ENCODE data around the gene DHRS1. TPM values are rescaled to one million over a fixed set of nuclear protein-coding genes. Genes with fewer than 3 reads are reported as not detected.
"Not testable (repeated sequence)": the region's sequence is repeated elsewhere in the genome, so short reads cannot be mapped to it uniquely, and the experiment has no call there.

DHRS1 gene
- total RNA-seq, 1 experiment from 2014 or later = 8.9 TPM

DNA sequence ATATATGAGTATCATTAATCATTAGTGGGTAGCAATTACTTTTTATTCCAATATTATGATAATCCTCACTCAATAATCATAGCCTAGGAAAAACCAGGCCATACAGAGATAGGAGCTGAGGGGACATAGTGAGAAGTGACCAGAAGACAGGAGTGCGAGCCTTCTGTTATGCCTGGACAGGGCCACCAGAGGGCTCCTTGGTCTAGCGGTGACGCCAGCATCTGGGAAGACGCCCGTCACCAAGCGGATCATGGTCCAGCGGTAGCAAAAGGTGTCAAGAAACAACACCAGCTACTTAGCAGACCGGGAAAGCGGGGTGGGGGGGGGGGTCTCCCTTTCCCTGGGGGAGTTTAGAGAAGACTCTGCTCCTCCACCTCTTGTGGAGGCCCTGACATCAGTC, 28.3 kb upstream of the DHRS1 start:
- POLR2A ChIA-PET; H3K4me3 ChIP-seq (ENCODE audit: low read depth in 2 of 2, low read length in 2 of 2); H3K36me3 ChIP-seq (ENCODE audit: control insufficient read depth, insufficient read depth, low read length); H3K27me3 ChIP-seq (ENCODE audit: control insufficient read depth, insufficient read depth, low read length); H3K9me3 ChIP-seq (ENCODE audit: control insufficient read depth, insufficient read depth, low read depth, low read length); in situ Hi-C loops (cut with HindIII; ENCODE audit: low pct_unique_long_range_greater_than_20kb, low sequenced_read_pairs); DNase-seq (ENCODE audit: low read depth, low spot score); ATAC-seq; BruUV-seq (replicated peaks); H3K4me1 ChIP-seq (ENCODE audit: control insufficient read depth, insufficient read depth, low read length); intact Hi-C loops (cut with micrococcal nuclease; ENCODE audit: unreplicated experiment); H3K27ac ChIP-seq (ENCODE audit: low read length): not testable (repeated sequence)
- CTCF ChIA-PET = interaction anchor here (1.2 kb wide), 1 partner anchor 104 kb away, joined by 3 read pairs; no protein-coding TSS in a partner anchor
- TF ChIP-seq, protein P1, sequence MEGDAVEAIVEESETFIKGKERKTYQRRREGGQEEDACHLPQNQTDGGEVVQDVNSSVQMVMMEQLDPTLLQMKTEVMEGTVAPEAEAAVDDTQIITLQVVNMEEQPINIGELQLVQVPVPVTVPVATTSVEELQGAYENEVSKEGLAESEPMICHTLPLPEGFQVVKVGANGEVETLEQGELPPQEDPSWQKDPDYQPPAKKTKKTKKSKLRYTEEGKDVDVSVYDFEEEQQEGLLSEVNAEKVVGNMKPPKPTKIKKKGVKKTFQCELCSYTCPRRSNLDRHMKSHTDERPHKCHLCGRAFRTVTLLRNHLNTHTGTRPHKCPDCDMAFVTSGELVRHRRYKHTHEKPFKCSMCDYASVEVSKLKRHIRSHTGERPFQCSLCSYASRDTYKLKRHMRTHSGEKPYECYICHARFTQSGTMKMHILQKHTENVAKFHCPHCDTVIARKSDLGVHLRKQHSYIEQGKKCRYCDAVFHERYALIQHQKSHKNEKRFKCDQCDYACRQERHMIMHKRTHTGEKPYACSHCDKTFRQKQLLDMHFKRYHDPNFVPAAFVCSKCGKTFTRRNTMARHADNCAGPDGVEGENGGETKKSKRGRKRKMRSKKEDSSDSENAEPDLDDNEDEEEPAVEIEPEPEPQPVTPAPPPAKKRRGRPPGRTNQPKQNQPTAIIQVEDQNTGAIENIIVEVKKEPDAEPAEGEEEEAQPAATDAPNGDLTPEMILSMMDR (IDR thresholded peaks at IDR 0.05) = peak; percentile 76

- H3K9me3 ChIP-seq (ENCODE audit: control insufficient read depth, insufficient read depth, low read depth, low read length) = no peaks in the 10 kb centered on the region
- H3K27me3 ChIP-seq (ENCODE audit: control insufficient read depth, insufficient read depth, low read length) = no peaks in the 10 kb centered on the region
- H3K27ac ChIP-seq (ENCODE audit: low read length) = no peak overlapping the region
- no peaks in the 10 kb centered on the region for H3K36me3 ChIP-seq (ENCODE audit: control insufficient read depth, insufficient read depth, low read length)
- H3K4me1 ChIP-seq (ENCODE audit: control insufficient read depth, insufficient read depth, low read length) = no peaks in the 10 kb centered on the region
- no TSS peak for BruUV-seq (replicated peaks)
- no peak for ATAC-seq
- POLR2A ChIA-PET = no interaction called here
- H3K4me3 ChIP-seq (ENCODE audit: low read depth in 2 of 2, low read length in 2 of 2) = no peak overlapping the region
- TF ChIP-seq, protein P1 (IDR thresholded peaks at IDR 0.05) = no peak
- TF ChIP-seq POLR2AphosphoS5 (IDR thresholded peaks at IDR 0.05; ENCODE audit: low read depth, low read length) = no peak
- no peak for TF ChIP-seq SIN3A (IDR thresholded peaks at IDR 0.05; ENCODE audit: borderline replicate concordance, insufficient read depth, low read depth, low read length)
- no peak for TF ChIP-seq TCF7L2 (IDR thresholded peaks at IDR 0.05; ENCODE audit: low read depth, low read length)
- TF ChIP-seq REST (IDR thresholded peaks at IDR 0.05; ENCODE audit: insufficient read depth in 1 of 2, low read depth in 2 of 2, low read length in 1 of 2) = no peak
- in situ Hi-C loops (cut with HindIII; ENCODE audit: low pct_unique_long_range_greater_than_20kb, low sequenced_read_pairs) = no loop called here
- intact Hi-C loops (cut with micrococcal nuclease; ENCODE audit: unreplicated experiment) = no loop called here
- no peak for DNase-seq (ENCODE audit: low read depth, low spot score)
- CTCF ChIA-PET = interaction anchor here (0.6 to 1.2 kb wide), 4 partner anchors 20 to 111 kb away, joined by 3 to 10 read pairs (median 6); partner anchors contain the start of genes CIDEB and RABGGTA
Measured at GRCh38 chr14:24327303-24327702, 27.7 kb upstream of the DHRS1 start.

Data from Panc1 (cell line).